Suppressor macrophage treated with lipopolysaccharide for 4 hours (primary cell): ENCODE data around the gene SYT2.
"Not testable (repeated sequence)": the region's sequence is repeated elsewhere in the genome, so short reads cannot be mapped to it uniquely, and the experiment has no call there.

Experiments used
- DNase-seq: peaks from one replicate; pipeline ENCODE4 v3.0.0-alpha.2; 2020

The SYT2 gene

GRCh38 chr1:202567738-202568137 is 142.5 kb downstream of the SYT2 start:
- DNase-seq = no peak

DNA sequence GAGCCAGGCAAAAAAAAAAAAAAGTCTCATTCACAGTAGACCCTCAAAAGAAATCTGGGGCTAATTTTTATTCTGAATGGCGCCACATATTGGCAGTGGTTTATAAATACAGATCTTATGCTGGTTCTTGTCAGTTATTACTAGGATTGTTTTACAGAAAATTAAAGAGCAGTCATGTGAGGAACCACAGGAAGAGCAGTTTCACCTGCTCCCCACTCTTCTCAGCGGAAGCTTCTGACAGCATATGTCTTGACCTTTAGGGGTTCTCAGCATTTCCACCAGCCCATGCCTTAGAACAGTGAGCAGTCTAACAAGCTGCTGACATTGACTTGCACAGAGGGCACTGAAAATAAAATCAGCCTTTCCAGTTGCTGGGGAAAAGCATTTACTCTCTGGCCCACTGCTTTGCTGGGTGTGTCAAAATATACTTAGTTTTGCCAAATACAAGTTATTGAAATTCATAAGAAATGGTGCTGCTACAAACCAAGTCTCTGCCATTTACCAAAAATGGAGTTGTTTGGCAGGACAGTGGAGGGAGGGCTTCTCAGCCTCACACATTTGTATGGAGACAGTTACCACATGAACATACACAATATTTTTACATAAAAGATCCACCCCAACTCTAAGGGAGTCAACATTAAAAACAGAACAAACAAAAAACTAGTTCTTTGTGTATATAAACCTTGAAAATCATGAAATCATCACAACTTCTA is 144.2 kb downstream of the SYT2 start:
- DNase-seq = no peak

DNA sequence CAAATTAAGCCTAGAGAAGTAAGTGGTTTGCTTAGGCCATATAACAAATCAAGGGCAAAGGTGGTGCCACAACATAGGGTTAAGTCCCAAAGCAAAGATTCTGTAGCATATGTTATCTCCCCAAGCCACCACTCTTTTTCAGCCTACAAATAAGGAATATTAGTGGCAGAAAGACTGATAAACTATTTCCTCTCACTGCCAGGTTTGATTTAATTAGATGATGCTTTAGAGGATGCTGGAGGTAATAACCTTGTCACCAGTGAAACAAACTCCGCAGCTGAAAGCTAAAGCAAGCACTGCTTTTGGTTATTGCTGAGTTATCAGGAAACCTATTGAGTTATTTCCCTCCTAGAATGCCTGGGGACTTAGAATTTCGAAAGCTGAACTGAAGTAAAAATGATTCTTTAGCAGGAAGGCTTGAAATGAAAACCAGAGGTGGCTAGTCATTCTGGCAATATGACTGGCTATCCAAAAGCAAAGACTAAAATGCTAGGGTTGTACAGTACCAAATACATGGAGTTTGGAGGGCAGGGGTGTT is 145.2 kb downstream of the SYT2 start:
- no peak for DNase-seq

GRCh38 chr1:202563818-202564217 is 146.4 kb downstream of the SYT2 start:
- no peak for DNase-seq

DNA sequence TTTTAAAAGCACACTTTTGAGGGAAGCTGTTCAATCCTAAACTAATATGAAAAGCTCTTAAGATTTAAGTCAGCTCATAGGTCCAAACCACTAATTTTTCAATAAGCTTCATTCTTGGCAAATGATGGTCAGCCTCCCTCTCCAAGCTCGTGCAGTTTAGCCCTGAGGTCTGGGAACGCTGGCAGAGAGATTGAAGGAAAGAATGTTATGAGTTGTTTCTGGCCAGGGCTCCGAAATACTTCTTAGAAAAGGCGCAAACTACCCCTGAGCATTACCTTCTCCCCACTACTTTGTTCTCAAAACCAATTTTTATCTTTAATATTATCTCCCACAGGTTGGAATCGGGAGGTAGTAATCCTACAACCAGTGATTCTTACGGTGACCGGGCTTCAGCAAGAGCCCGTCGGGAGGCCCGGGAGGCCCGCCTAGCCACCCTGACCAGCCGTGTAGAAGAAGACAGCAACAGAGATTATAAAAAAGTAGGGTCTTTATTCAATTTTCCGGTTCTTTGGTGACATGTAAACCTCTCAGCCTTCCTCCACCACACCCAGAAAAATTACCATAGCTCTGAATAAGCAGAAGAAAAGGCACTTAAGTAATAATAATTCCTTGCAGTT is 147.7 kb downstream of the SYT2 start:
- DNase-seq = no peak

- no peak for DNase-seq
Observed at GRCh38 chr1:202561726-202562443, 148.4 kb downstream of the SYT2 start.

DNA sequence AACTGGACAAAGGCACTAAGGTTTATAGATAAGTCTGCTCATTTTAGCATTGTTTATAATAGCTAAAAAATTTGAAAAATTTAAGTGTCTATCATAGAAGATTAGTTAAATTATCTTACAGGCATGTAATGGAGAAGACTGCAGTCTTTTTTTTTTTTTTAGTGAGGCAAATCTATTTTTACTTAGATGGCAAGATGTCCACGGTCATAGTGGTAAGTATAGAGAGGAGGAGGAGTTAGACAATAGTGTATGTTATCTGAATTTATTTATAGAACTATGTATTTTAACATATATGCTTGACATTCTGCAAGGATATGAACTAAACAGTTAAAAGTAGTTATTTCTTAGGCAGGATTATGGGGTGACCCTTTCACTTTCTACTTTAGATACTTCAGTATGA is 149.0 kb downstream of the SYT2 start:
- DNase-seq = no peak

- DNase-seq = not testable (repeated sequence)
Observed at GRCh38 chr1:202557662-202558061, 152.6 kb downstream of the SYT2 start.

DNA sequence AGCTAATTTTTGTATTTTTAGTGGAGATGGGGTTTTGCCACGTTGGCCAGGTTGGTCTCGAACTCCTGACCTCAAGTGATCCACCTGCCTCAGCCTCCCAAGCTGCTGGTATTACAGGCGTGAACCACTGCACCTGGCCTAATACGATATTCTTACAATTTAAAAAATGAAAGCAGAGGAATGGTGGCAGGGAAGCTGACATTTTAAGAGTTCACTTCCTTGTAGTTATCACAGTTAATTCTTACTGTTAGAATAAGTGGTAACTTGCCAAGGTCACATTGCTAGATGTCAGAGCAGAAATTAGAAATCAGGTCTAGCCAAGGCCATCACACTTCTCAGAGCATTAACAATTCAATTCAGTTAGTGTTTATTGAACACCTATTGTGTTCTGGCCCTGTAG is 154.2 kb downstream of the SYT2 start:
- not testable (repeated sequence) for DNase-seq

DNA sequence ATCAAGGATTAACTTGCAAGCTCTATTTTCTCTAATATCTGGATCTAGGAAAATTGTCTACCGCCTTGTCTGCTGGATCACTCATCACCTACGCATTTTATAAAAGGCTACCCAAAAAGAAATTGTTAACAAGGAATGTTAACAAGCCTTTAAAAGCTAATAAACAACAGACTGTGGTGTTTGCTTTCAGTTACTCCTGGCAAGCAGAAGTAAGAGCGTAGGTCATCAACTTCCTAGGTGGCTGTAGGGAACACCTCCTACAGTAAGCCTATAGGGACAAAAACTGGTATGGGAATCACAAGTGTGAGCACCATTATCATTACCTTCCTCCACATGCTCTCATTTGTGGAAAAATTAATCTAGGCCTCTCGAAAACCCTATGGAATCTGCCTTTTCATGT is 155.6 kb downstream of the SYT2 start:
- DNase-seq = not testable (repeated sequence)

- DNase-seq = peak; percentile 78
Observed at GRCh38 chr1:202553560-202554038, 156.7 kb downstream of the SYT2 start.

- not testable (repeated sequence) for DNase-seq
Observed at GRCh38 chr1:202553078-202553477, 157.2 kb downstream of the SYT2 start.

GRCh38 chr1:202552615-202553014 is 157.6 kb downstream of the SYT2 start:
- not testable (repeated sequence) for DNase-seq

- DNase-seq = no peak
Observed at GRCh38 chr1:202551683-202552082, 158.6 kb downstream of the SYT2 start.

- DNase-seq = not testable (repeated sequence)
Observed at GRCh38 chr1:202550088-202550487, 160.2 kb downstream of the SYT2 start.

- DNase-seq = no peak
Observed at GRCh38 chr1:202547215-202547614, 163.0 kb downstream of the SYT2 start.

GRCh38 chr1:202546796-202547195 is 163.5 kb downstream of the SYT2 start:
- not testable (repeated sequence) for DNase-seq

GRCh38 chr1:202546377-202546776 is 163.9 kb downstream of the SYT2 start:
- DNase-seq = not testable (repeated sequence)

DNA sequence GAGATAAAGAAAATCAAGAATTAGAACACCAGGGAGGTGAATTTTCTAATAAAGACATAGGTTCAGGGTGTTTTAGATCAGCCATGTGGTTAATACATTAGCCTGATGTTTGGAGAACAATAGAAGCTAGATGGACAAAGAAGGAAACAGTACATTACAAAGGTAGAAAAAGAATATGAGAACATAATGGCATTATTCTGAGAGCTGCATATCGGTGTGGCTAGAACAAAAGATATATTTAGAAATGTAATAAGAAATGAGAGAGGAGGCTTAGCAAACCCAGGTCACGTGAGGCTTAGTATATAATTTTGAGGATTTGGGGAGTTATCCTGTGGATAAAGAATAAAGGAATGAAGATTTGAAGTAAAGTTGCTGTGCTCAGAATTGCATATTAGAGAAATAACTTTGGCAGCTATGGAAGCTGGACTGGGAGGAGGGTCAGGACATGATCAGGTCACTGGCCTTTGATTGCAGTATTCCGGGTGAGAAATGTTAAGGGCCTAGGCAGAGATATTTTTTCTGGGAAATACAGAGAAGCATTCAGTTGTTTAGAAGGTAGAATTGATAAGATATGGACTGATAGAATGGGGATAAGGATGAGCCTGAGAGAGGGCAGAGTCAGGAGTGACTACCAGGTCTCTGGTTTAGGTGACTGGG is 164.5 kb downstream of the SYT2 start:
- not testable (repeated sequence) for DNase-seq

DNA sequence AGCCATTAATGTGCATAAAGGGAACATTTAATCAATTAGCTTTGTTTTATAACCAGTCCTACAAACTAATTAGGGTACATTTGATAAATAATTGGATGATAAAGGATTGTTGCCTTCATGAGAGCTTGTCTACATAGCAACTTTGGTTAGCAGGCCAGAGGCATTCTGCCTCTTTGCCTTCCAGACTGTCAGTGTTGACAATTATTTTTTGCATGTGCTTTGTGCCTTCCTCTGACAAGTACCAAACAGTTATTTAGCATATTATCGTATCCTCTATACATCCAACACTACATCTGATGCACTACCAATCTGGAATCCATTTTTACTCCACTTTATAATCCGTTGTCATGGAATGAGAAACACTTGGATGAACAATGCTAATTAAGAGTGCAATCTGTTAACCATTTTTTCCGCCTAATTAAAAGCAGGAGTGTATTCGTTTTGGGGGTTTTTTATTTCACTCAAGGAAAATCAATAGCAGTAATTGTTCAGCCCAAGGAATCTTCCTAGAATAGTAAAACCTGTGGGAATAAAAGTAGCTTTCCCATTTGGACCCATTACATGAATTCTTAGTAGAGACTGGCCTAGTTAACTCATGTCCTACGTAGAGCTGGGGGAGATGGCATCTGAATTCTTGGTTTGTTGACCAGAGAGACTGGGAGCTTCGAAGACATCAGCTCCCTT is 165.3 kb downstream of the SYT2 start:
- not testable (repeated sequence) for DNase-seq

- DNase-seq = not testable (repeated sequence)
Observed at GRCh38 chr1:202543537-202543936, 166.7 kb downstream of the SYT2 start.

DNA sequence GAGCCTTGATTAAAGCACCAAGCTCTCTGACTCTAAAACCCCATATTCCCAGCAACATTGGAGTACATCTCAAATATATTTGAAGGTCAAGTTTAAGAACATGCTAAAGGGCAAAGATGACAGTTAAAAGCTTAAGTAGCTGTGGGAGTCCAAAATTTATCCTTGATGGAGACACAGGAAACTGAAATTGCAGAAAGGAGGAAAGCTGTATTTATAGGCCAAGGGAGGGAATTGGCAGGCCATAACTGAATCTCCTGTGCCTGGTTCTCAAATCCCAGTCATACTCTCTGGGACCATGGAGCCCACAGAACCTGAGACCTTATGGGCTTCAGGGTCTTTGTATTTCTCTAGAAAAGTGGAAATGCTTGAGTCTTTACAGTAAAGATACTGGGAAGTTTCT is 167.8 kb downstream of the SYT2 start:
- not testable (repeated sequence) for DNase-seq
